Neural cell (in vitro differentiated cells): ENCODE data around the gene RAD51B.

Source experiments
- CTCF ChIP-seq: fragments of 450-650 bp; IDR thresholded peaks from 2 replicates; pipeline ENCODE4 v1.5.1; 2014; ENCODE audit warnings: antibody characterized with exemption, mild to moderate bottlenecking, moderate library complexity; ENCODE audit not compliant: poor library complexity, severe bottlenecking
- EP300 ChIP-seq: fragments of 450-650 bp; conservative IDR thresholded peaks from 2 replicates; pipeline ENCODE4 v1.6.1; 2014; ENCODE audit warnings: antibody characterized with exemption, mild to moderate bottlenecking, moderate library complexity; ENCODE audit not compliant: poor library complexity, severe bottlenecking
- EZH2 ChIP-seq: fragments of 200-600, 300-800 bp; shearing (Covaris generic), sonication (generic); IDR thresholded peaks from 2 replicates; pipeline ENCODE4 v1.6.1; 2014; ENCODE audit warnings: antibody characterized with exemption, low read length, borderline replicate concordance, mild to moderate bottlenecking; ENCODE audit not compliant: insufficient read depth, poor library complexity, severe bottlenecking
- POLR2AphosphoS5 ChIP-seq: IDR thresholded peaks from 2 replicates; pipeline ENCODE4 v1.6.1; 2012

GRCh38 chr14:67900231-67900630, 80.7 kb downstream of the RAD51B start:
- TF ChIP-seq EZH2 (no peak), CTCF (no peak), EP300 (no peak), POLR2AphosphoS5 (no peak)
